ENCODE data around the gene KRTAP12-2.
"Not testable (repeated sequence)": the region's sequence is repeated elsewhere in the genome, so short reads cannot be mapped to it uniquely, and the experiment has no call there.

The KRTAP12-2 gene

GRCh38 chr21:44627181-44627822 lies 39.4 kb downstream of the KRTAP12-2 start:
- not testable (repeated sequence) for H3K4me1 ChIP-seq (ENCODE audit: insufficient read depth, low read length); H3K27ac ChIP-seq (ENCODE audit: low read depth, low read length); H3K36me3 ChIP-seq (ENCODE audit: insufficient read depth, low read length); H3K9me3 ChIP-seq (ENCODE audit: low read length); H3K4me3 ChIP-seq (ENCODE audit: low read depth in 1 of 2, low read length in 2 of 2); H3K9ac ChIP-seq (ENCODE audit: low read length)
- peaks cover 0 to 21% of the 10 kb centered on the region in 2 donors for H3K27me3 ChIP-seq (ENCODE audit: control insufficient read depth in 1 of 2, insufficient read depth in 2 of 2, low read length in 2 of 2)

- H3K9ac ChIP-seq (ENCODE audit: low read length), result no peak within 1 kb of the TSS
- no peaks in the 10 kb centered on the region for H3K4me1 ChIP-seq (ENCODE audit: insufficient read depth, low read length)
- no peaks in the 10 kb centered on the region for H3K9me3 ChIP-seq (ENCODE audit: low read length)
- no peaks in the 10 kb centered on the region for H3K36me3 ChIP-seq (ENCODE audit: insufficient read depth, low read length)
- H3K27me3 ChIP-seq (ENCODE audit: control insufficient read depth in 1 of 2, insufficient read depth in 2 of 2, low read length in 2 of 2), result peaks cover 0 to 21% of the 10 kb centered on the region in 2 donors
- H3K4me3 ChIP-seq (ENCODE audit: low read depth in 1 of 2, low read length in 2 of 2), result no peak within 1 kb of the TSS
- no peak within 1 kb of the TSS for H3K27ac ChIP-seq (ENCODE audit: low read depth, low read length)
Measured at GRCh38 chr21:44626673-44627143, 40.0 kb downstream of the KRTAP12-2 start, which contains the start of gene KRTAP10-9. Gene KRTAP10-9, plus strand, starts transcription at chr21:44627093. Its CDS starts 79 bp downstream, at chr21:44627172.

- Histone ChIP-seq H3K9me3 (ENCODE audit: low read length) (no peaks in the 10 kb centered on the region), H3K9ac (ENCODE audit: low read length) (no peak overlapping the region), H3K27ac (ENCODE audit: low read depth, low read length) (no peak overlapping the region), H3K4me3 (ENCODE audit: low read depth in 1 of 2, low read length in 2 of 2) (no peak overlapping the region), H3K27me3 (ENCODE audit: control insufficient read depth in 1 of 2, insufficient read depth in 2 of 2, low read length in 2 of 2) (peaks cover 0 to 21% of the 10 kb centered on the region in 2 donors), H3K36me3 (ENCODE audit: insufficient read depth, low read length) (no peaks in the 10 kb centered on the region), H3K4me1 (ENCODE audit: insufficient read depth, low read length) (no peaks in the 10 kb centered on the region)
Measured at GRCh38 chr21:44626262-44626661, 40.5 kb downstream of the KRTAP12-2 start.

GRCh38 chr21:44625756-44626155 lies 41.0 kb downstream of the KRTAP12-2 start:
- H3K36me3 ChIP-seq (ENCODE audit: insufficient read depth, low read length), result no peaks in the 10 kb centered on the region
- no peaks in the 10 kb centered on the region for H3K4me1 ChIP-seq (ENCODE audit: insufficient read depth, low read length)
- H3K27ac ChIP-seq (ENCODE audit: low read depth, low read length), result no peak overlapping the region
- H3K9me3 ChIP-seq (ENCODE audit: low read length), result no peaks in the 10 kb centered on the region
- H3K9ac ChIP-seq (ENCODE audit: low read length), result no peak overlapping the region
- H3K4me3 ChIP-seq (ENCODE audit: low read depth in 1 of 2, low read length in 2 of 2), result no peak overlapping the region
- peaks cover 0 to 21% of the 10 kb centered on the region in 2 donors for H3K27me3 ChIP-seq (ENCODE audit: control insufficient read depth in 1 of 2, insufficient read depth in 2 of 2, low read length in 2 of 2)

- Histone ChIP-seq H3K9me3 (ENCODE audit: low read length) (no peaks in the 10 kb centered on the region), H3K4me1 (ENCODE audit: insufficient read depth, low read length) (no peaks in the 10 kb centered on the region), H3K9ac (ENCODE audit: low read length) (no peak overlapping the region), H3K4me3 (ENCODE audit: low read depth in 1 of 2, low read length in 2 of 2) (no peak overlapping the region), H3K27ac (ENCODE audit: low read depth, low read length) (no peak overlapping the region), H3K27me3 (ENCODE audit: control insufficient read depth in 1 of 2, insufficient read depth in 2 of 2, low read length in 2 of 2) (peaks cover 0 to 14% of the 10 kb centered on the region in 2 donors), H3K36me3 (ENCODE audit: insufficient read depth, low read length) (no peaks in the 10 kb centered on the region)
Measured at GRCh38 chr21:44623575-44623974, 43.2 kb downstream of the KRTAP12-2 start.

- Histone ChIP-seq H3K9me3 (ENCODE audit: low read length) (no peaks in the 10 kb centered on the region), H3K9ac (ENCODE audit: low read length) (no peak overlapping the region), H3K4me3 (ENCODE audit: low read depth in 1 of 2, low read length in 2 of 2) (no peak overlapping the region), H3K36me3 (ENCODE audit: insufficient read depth, low read length) (no peaks in the 10 kb centered on the region), H3K4me1 (ENCODE audit: insufficient read depth, low read length) (no peaks in the 10 kb centered on the region), H3K27me3 (ENCODE audit: control insufficient read depth in 1 of 2, insufficient read depth in 2 of 2, low read length in 2 of 2) (peaks cover 0 to 7% of the 10 kb centered on the region in 2 donors), H3K27ac (ENCODE audit: low read depth, low read length) (no peak overlapping the region)
Measured at GRCh38 chr21:44619886-44620285, 46.8 kb downstream of the KRTAP12-2 start.

- Histone ChIP-seq H3K9me3 (ENCODE audit: low read length) (no peaks in the 10 kb centered on the region), H3K27me3 (ENCODE audit: control insufficient read depth in 1 of 2, insufficient read depth in 2 of 2, low read length in 2 of 2) (peaks cover 0 to 9% of the 10 kb centered on the region in 2 donors), H3K27ac (ENCODE audit: low read depth, low read length) (no peak overlapping the region)
Measured at GRCh38 chr21:44618909-44619308, 47.8 kb downstream of the KRTAP12-2 start.

GRCh38 chr21:44618504-44618903 lies 48.2 kb downstream of the KRTAP12-2 start:
- Histone ChIP-seq H3K36me3 (ENCODE audit: insufficient read depth, low read length) (no peaks in the 10 kb centered on the region), H3K4me1 (ENCODE audit: insufficient read depth, low read length) (no peaks in the 10 kb centered on the region), H3K9ac (ENCODE audit: low read length) (no peak overlapping the region), H3K27ac (ENCODE audit: low read depth, low read length) (no peak overlapping the region), H3K27me3 (ENCODE audit: control insufficient read depth in 1 of 2, insufficient read depth in 2 of 2, low read length in 2 of 2) (peaks cover 0 to 13% of the 10 kb centered on the region in 2 donors), H3K9me3 (ENCODE audit: low read length) (no peaks in the 10 kb centered on the region), H3K4me3 (ENCODE audit: low read depth in 1 of 2, low read length in 2 of 2) (no peak overlapping the region)

More at GRCh38 chr21:44618909-44619308, 47.8 kb downstream of the KRTAP12-2 start:
- H3K36me3 ChIP-seq (ENCODE audit: insufficient read depth, low read length), result no peaks in the 10 kb centered on the region
- H3K4me3 ChIP-seq (ENCODE audit: low read depth in 1 of 2, low read length in 2 of 2), result no peak overlapping the region
- no peaks in the 10 kb centered on the region for H3K4me1 ChIP-seq (ENCODE audit: insufficient read depth, low read length)
- no peak overlapping the region for H3K9ac ChIP-seq (ENCODE audit: low read length)

- Histone ChIP-seq H3K27me3 (ENCODE audit: control insufficient read depth in 1 of 2, insufficient read depth in 2 of 2, low read length in 2 of 2) (peaks cover 0 to 16% of the 10 kb centered on the region in 2 donors), H3K9ac (ENCODE audit: low read length) (no peak overlapping the region), H3K27ac (ENCODE audit: low read depth, low read length) (no peak overlapping the region), H3K4me1 (ENCODE audit: insufficient read depth, low read length) (no peaks in the 10 kb centered on the region), H3K36me3 (ENCODE audit: insufficient read depth, low read length) (no peaks in the 10 kb centered on the region), H3K9me3 (ENCODE audit: low read length) (no peaks in the 10 kb centered on the region), H3K4me3 (ENCODE audit: low read depth in 1 of 2, low read length in 2 of 2) (no peak overlapping the region)
Measured at GRCh38 chr21:44617071-44617501, 49.6 kb downstream of the KRTAP12-2 start.

- Histone ChIP-seq H3K27me3 (ENCODE audit: control insufficient read depth in 1 of 2, insufficient read depth in 2 of 2, low read length in 2 of 2) (peaks cover 0 to 16% of the 10 kb centered on the region in 2 donors), H3K4me1 (ENCODE audit: insufficient read depth, low read length) (no peaks in the 10 kb centered on the region), H3K27ac (ENCODE audit: low read depth, low read length) (no peak overlapping the region), H3K4me3 (ENCODE audit: low read depth in 1 of 2, low read length in 2 of 2) (no peak overlapping the region), H3K36me3 (ENCODE audit: insufficient read depth, low read length) (no peaks in the 10 kb centered on the region), H3K9ac (ENCODE audit: low read length) (no peak overlapping the region), H3K9me3 (ENCODE audit: low read length) (no peaks in the 10 kb centered on the region)
Measured at GRCh38 chr21:44616591-44616926, 50.2 kb downstream of the KRTAP12-2 start.

All from muscle layer of colon (tissue), 2 donors.